ENCODE data around the gene PARD3. TPM values are rescaled to one million over a fixed set of nuclear protein-coding genes. Genes with fewer than 3 reads are reported as not detected.

PARD3 gene
- total and polyA plus RNA-seq, 2 donors (not counting 3 experiments of a cell fraction or from before 2014, with no cell fraction given) = 7.3 to 24.1 TPM

DNA sequence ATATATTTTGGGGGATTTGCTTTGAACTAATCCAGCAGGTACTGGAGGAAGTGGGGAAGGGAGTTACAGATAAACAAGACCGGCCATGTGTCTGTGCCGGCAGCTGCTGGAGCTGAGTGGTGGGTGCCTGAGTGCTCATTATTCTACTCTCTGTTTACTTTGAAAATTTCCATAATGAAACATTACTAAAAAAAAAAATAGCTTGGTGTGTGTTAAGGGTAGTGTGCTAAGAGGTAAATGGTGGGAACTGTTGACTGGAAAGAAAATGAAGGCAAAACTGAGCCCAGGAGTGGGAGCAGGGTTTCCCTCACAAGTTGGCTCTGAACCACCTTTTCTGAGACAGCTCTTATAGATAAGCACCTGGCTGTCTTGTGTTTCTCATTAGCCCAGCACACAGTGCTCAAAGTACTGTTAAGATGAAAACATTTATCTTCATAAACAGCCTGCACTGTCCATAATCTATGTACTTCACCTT lies 50.6 kb downstream of the PARD3 start:
- no peaks in the 10 kb centered on the region for H3K9me3 ChIP-seq (replicated peaks; ENCODE audit: control insufficient read depth, insufficient read depth, low read length)
- H3K4me2 ChIP-seq (ENCODE audit: insufficient read depth, low read length) = no peak overlapping the region
- peaks cover 10% of the 10 kb centered on the region for H3K79me2 ChIP-seq (ENCODE audit: control insufficient read depth, insufficient read depth, low read length)
- H2AFZ ChIP-seq (ENCODE audit: low read depth, low read length) = no peak overlapping the region
- peaks cover 3% of the 10 kb centered on the region for H3K4me1 ChIP-seq (ENCODE audit: control insufficient read depth, extremely low read depth, insufficient read depth, low read length)
- TF ChIP-seq EZH2 (IDR thresholded peaks at IDR 0.05; ENCODE audit: borderline replicate concordance, low read depth, low read length, severe bottlenecking) (no peak), GATA2 (IDR thresholded peaks at IDR 0.05; ENCODE audit: insufficient read depth, insufficient read length, low read depth, low read length) (no peak), FOS (IDR thresholded peaks at IDR 0.05; ENCODE audit: borderline replicate concordance, insufficient read depth, low read length) (no peak), POLR2AphosphoS5 (IDR thresholded peaks at IDR 0.05; ENCODE audit: insufficient read depth, low read depth, low read length) (no peak), JUN (IDR thresholded peaks at IDR 0.05; ENCODE audit: borderline replicate concordance, insufficient read depth, insufficient read length, low read depth) (no peak), MYC (IDR thresholded peaks at IDR 0.05; ENCODE audit: low read depth, low read length) (no peak), MAX (IDR thresholded peaks at IDR 0.05; ENCODE audit: insufficient read depth, insufficient read length) (no peak), POLR2A (IDR thresholded peaks at IDR 0.05; ENCODE audit: low read depth, low read length) (no peak)
- TF ChIP-seq, protein P1, sequence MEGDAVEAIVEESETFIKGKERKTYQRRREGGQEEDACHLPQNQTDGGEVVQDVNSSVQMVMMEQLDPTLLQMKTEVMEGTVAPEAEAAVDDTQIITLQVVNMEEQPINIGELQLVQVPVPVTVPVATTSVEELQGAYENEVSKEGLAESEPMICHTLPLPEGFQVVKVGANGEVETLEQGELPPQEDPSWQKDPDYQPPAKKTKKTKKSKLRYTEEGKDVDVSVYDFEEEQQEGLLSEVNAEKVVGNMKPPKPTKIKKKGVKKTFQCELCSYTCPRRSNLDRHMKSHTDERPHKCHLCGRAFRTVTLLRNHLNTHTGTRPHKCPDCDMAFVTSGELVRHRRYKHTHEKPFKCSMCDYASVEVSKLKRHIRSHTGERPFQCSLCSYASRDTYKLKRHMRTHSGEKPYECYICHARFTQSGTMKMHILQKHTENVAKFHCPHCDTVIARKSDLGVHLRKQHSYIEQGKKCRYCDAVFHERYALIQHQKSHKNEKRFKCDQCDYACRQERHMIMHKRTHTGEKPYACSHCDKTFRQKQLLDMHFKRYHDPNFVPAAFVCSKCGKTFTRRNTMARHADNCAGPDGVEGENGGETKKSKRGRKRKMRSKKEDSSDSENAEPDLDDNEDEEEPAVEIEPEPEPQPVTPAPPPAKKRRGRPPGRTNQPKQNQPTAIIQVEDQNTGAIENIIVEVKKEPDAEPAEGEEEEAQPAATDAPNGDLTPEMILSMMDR (IDR thresholded peaks at IDR 0.05; ENCODE audit: extremely low read depth in 1 of 2, insufficient read depth in 1 of 2, low read depth in 1 of 2, low read length in 2 of 2) = no peak
- intact Hi-C loops (cut with micrococcal nuclease) = no loop called here
- peaks cover 3% of the 10 kb centered on the region for H4K20me1 ChIP-seq (replicated peaks; ENCODE audit: control insufficient read depth, extremely low read depth, insufficient read depth, low read length)
- POLR2A ChIA-PET = no interaction called here
- H3K9me1 ChIP-seq (replicated peaks; ENCODE audit: control insufficient read depth, extremely low read depth, insufficient read depth, low read length) = no peaks in the 10 kb centered on the region
- H3K9ac ChIP-seq (replicated peaks; ENCODE audit: extremely low read depth, insufficient read depth, low read length) = no peak overlapping the region
- no peaks in the 10 kb centered on the region for H3K27me3 ChIP-seq (ENCODE audit: control insufficient read depth in 2 of 2, insufficient read depth in 2 of 2, low read length in 2 of 2)
- no TSS peak for BruUV-seq (replicated peaks)
- no peaks in the 10 kb centered on the region for H3K36me3 ChIP-seq (ENCODE audit: control insufficient read depth in 2 of 2, extremely low read depth in 1 of 2, insufficient read depth in 2 of 2, low read length in 2 of 2)
- FAIRE-seq (no peak), DNase-seq (ENCODE audit: low read depth, low spot score) (no peak)
- dilution Hi-C loops (cut with MboI; ENCODE audit: extremely low pct_ligation_motif_present, low sequenced_read_pairs) = no loop called here
- no peak overlapping the region for H3K27ac ChIP-seq (ENCODE audit: insufficient read depth, low read depth, low read length)
- CTCF ChIA-PET = interaction anchor here (1.4 to 1.6 kb wide), 2 partner anchors 12 to 16 kb away, joined by 3 to 4 read pairs; no protein-coding TSS in a partner anchor
- no peak overlapping the region for H3K4me3 ChIP-seq (replicated peaks in 1 of 3; ENCODE audit: insufficient read depth in 1 of 3, low read depth in 1 of 3, low read length in 3 of 3)
